IMR-90 (cell line): Measurements from ENCODE around the gene NAPA. TPM values are rescaled to one million over a fixed set of nuclear protein-coding genes. Genes with fewer than 3 reads are reported as not detected.
A peak's percentile ranks its signal among the peaks of the same experiment; 100 is the strongest.

ENCODE experiments used
- ATAC-seq: fragments of 200-7000 bp; cut with Tn5 transposase; 2 replicates; pipeline ENCODE4 v1.9.1; 2020; ENCODE audit warnings: low read depth, mild to moderate bottlenecking, moderate library complexity
- BruUV-seq: library from RNA; stranded (reverse); fragments of 400-500 nt; replicated peaks from 2 replicates; lab custom pipeline; 2021; lab: Mats Ljungman, UMichigan
- CTCF ChIA-PET: fragments of 300-600 bp; formaldehyde crosslinking; extraction: SDS; loops from one replicate; lab custom pipeline; 2021; ENCODE audit warnings: antibody characterized with exemption; lab: Yijun Ruan, JAX
- POLR2A ChIA-PET: fragments of 300-600 bp; sonication (Branson Sonifier 250); formaldehyde crosslinking; loops from one replicate; lab custom pipeline; 2022; ENCODE audit warnings: antibody characterized with exemption; ENCODE audit not compliant: unreplicated experiment; lab: Charles Lee
- DNase-seq: peaks from one replicate; pipeline ENCODE4 v3.0.0; 2013
- H2AFZ ChIP-seq: replicated peaks from 2 replicates; pipeline ENCODE3; 2013; ENCODE audit warnings: low read length, mild to moderate bottlenecking; ENCODE audit not compliant: poor library complexity
- H2AK5ac ChIP-seq: 2 replicates; pipeline ENCODE4 v1.6.1; 2013; ENCODE audit warnings: low read depth, low read length, inconsistent platforms
- H2AK9ac ChIP-seq: replicated peaks from 2 replicates; pipeline ENCODE3; 2013; ENCODE audit warnings: mild to moderate bottlenecking, low read depth, low read length, moderate library complexity; ENCODE audit not compliant: poor library complexity
- H2BK120ac ChIP-seq: 2 replicates; pipeline ENCODE4 v1.6.1; 2013; ENCODE audit warnings: low read depth, low read length, inconsistent platforms
- H2BK15ac ChIP-seq: 3 replicates; pipeline ENCODE4 v1.6.1; 2013; ENCODE audit warnings: low read depth, low read length, inconsistent platforms
- H2BK20ac ChIP-seq: 2 replicates; pipeline ENCODE4 v1.6.1; 2013; ENCODE audit warnings: low read depth, mild to moderate bottlenecking, inconsistent platforms, low read length, moderate library complexity
- H2BK5ac ChIP-seq: 2 replicates; pipeline ENCODE4 v1.6.1; 2013; ENCODE audit warnings: mild to moderate bottlenecking, low read depth, low read length, inconsistent platforms; ENCODE audit not compliant: poor library complexity, severe bottlenecking
- H3K14ac ChIP-seq: replicated peaks from 2 replicates; pipeline ENCODE4 v1.6.1; 2013; ENCODE audit warnings: low read depth, low read length, inconsistent platforms
- H3K18ac ChIP-seq: 2 replicates; pipeline ENCODE4 v1.6.1; 2013; ENCODE audit warnings: low read depth, low read length, control low read depth
- H3K23ac ChIP-seq: 2 replicates; pipeline ENCODE4 v1.6.1; 2013; ENCODE audit warnings: low read depth, low read length, inconsistent platforms
- H3K27ac ChIP-seq: 2 replicates; pipeline ENCODE4 v1.5.1; 2013; ENCODE audit warnings: mild to moderate bottlenecking, control low read depth, low read length; ENCODE audit not compliant: insufficient read depth
- H3K27me3 ChIP-seq: 2 replicates; pipeline ENCODE4 v1.6.1; 2013; ENCODE audit warnings: low read length; ENCODE audit not compliant: control insufficient read depth, insufficient read depth
- H3K36me3 ChIP-seq: 2 replicates; pipeline ENCODE4 v1.6.1; 2013; ENCODE audit warnings: low read length, mixed read lengths; ENCODE audit not compliant: control insufficient read depth, insufficient read depth
- H3K4ac ChIP-seq: 2 replicates; pipeline ENCODE4 v1.6.1; 2013; ENCODE audit warnings: low read depth, low read length, inconsistent platforms
- H3K4me1 ChIP-seq: 2 replicates; pipeline ENCODE4 v1.6.1; 2013; ENCODE audit warnings: low read length, mixed read lengths; ENCODE audit not compliant: control insufficient read depth, insufficient read depth
- H3K4me2 ChIP-seq: 2 replicates; pipeline ENCODE4 v1.6.1; 2013; ENCODE audit warnings: low read depth, mild to moderate bottlenecking, control low read depth, low read length, moderate library complexity
- H3K4me3 ChIP-seq: 2 replicates; pipeline ENCODE4 v1.5.1; 2013; ENCODE audit warnings: low read depth, mild to moderate bottlenecking, control low read depth, low read length, moderate library complexity; ENCODE audit not compliant: insufficient read depth
- H3K56ac ChIP-seq: 2 replicates; pipeline ENCODE4 v1.6.1; 2013; ENCODE audit warnings: low read length, inconsistent platforms; ENCODE audit not compliant: insufficient read depth; ENCODE audit errors: extremely low read depth
- H3K79me1 ChIP-seq, 2 experiments: 2 replicates each; pipeline ENCODE4 v1.6.1; 2013; ENCODE audit warnings: low read length in 2 of 2, inconsistent platforms in 1 of 2, low read depth in 1 of 2
- H3K9ac ChIP-seq: 2 replicates; pipeline ENCODE4 v1.6.1; 2013; ENCODE audit warnings: low read depth, low read length, control low read depth
- H3K9me1 ChIP-seq: 2 replicates; pipeline ENCODE4 v1.6.1; 2013; ENCODE audit warnings: low read length, inconsistent platforms; ENCODE audit not compliant: insufficient read depth
- H3K9me3 ChIP-seq: 2 replicates; pipeline ENCODE4 v1.6.1; 2013; ENCODE audit warnings: low read length; ENCODE audit not compliant: control insufficient read depth, insufficient read depth
- H4K20me1 ChIP-seq: 2 replicates; pipeline ENCODE4 v1.6.1; 2013; ENCODE audit warnings: low read length, inconsistent platforms; ENCODE audit not compliant: insufficient read depth
- H4K5ac ChIP-seq: 2 replicates; pipeline ENCODE4 v1.6.1; 2013; ENCODE audit warnings: mild to moderate bottlenecking, low read depth, low read length, control low read depth
- H4K8ac ChIP-seq, 2 experiments: 2 replicates each; pipeline ENCODE4 v1.6.1; 2013; ENCODE audit warnings: low read depth in 2 of 2, low read length in 2 of 2, control low read depth in 1 of 2, inconsistent platforms in 1 of 2
- H4K91ac ChIP-seq: 2 replicates; pipeline ENCODE4 v1.6.1; 2013; ENCODE audit warnings: low read depth, low read length, inconsistent platforms; ENCODE audit not compliant: insufficient read depth
- CHD1 ChIP-seq: IDR thresholded peaks from 2 replicates; pipeline ENCODE4 v1.6.1; 2012; ENCODE audit warnings: low read depth, low read length, improper control_type of control experiment
- ELK1 ChIP-seq: fragments of 150-350 bp; IDR thresholded peaks from 2 replicates; pipeline ENCODE4 v1.6.1; 2016; ENCODE audit warnings: low read depth, mild to moderate bottlenecking, low read length, moderate library complexity, borderline replicate concordance
- FOS ChIP-seq: fragments of 150-350 bp; IDR thresholded peaks from 2 replicates; pipeline ENCODE4 v1.6.1; 2016; ENCODE audit warnings: low read depth, low read length
- NFE2L2 ChIP-seq: fragments of 150-350 bp; IDR thresholded peaks from 2 replicates; pipeline ENCODE4 v1.6.1; 2016; ENCODE audit warnings: low read depth, mild to moderate bottlenecking, low read length
- POLR2A ChIP-seq: IDR thresholded peaks from 2 replicates; pipeline ENCODE4 v1.6.1; 2012; ENCODE audit warnings: mild to moderate bottlenecking, low read depth, low read length
- RAD21 ChIP-seq: IDR thresholded peaks from 2 replicates; pipeline ENCODE4 v1.6.1; 2012; ENCODE audit warnings: low read length, improper control_type of control experiment
- RCOR1 ChIP-seq: IDR thresholded peaks from 2 replicates; pipeline ENCODE4 v1.6.1; 2012; ENCODE audit warnings: mild to moderate bottlenecking, low read length, improper control_type of control experiment; ENCODE audit not compliant: insufficient replicate concordance
- RFX5 ChIP-seq: IDR thresholded peaks from 2 replicates; pipeline ENCODE4 v1.8.0; 2012; ENCODE audit warnings: low read depth, mild to moderate bottlenecking, low read length, moderate library complexity
- SMC3 ChIP-seq: fragments of 150-350 bp; IDR thresholded peaks from 2 replicates; pipeline ENCODE4 v1.6.1; 2016; ENCODE audit warnings: low read depth, mild to moderate bottlenecking, antibody characterized with exemption, low read length, moderate library complexity
- USF2 ChIP-seq: fragments of 150-350 bp; IDR thresholded peaks from 2 replicates; pipeline ENCODE4 v1.6.1; 2017; ENCODE audit warnings: mild to moderate bottlenecking, antibody characterized with exemption, low read length, low read depth
- WGBS, 2 experiments: methylation state at CpG; one replicate each; pipeline versions ENCODE4 v1.1.5 to v1.1.7; 2013; ENCODE audit warnings: missing lambda C conversion rate in 2 of 2; ENCODE audit not compliant: insufficient read length in 1 of 2; ENCODE audit errors: extremely low coverage in 2 of 2; 5-methylcytosine and 5-hydroxymethylcytosine counted together
- dilution Hi-C: fragments of 300-500 bp; cut with HindIII; formaldehyde crosslinking; loops from one replicate; pipeline ENCODE4 v1.14.3; 2018; ENCODE audit warnings: low sequenced_read_pairs; ENCODE audit not compliant: unreplicated experiment
- in situ Hi-C: fragments of 300-500 bp; cut with MboI; formaldehyde crosslinking; loops from 3 replicates; pipeline ENCODE4 v1.14.3; 2019; ENCODE audit warnings: low sequenced_read_pairs, inconsistent platforms, mixed read lengths
- intact Hi-C: fragments of 100-400 bp; cut with micrococcal nuclease; formaldehyde crosslinking; loops from 2 replicates; pipeline ENCODE4 v1.10.0; 2022
- polyA plus RNA-seq, 3 experiments: library from polyadenylated mRNA; depleted of rRNA; stranded (reverse); fragments of >200 nt; gene quantifications; 2 replicates each; pipeline ENCODE4 v1.2.3, GENCODE V29; 2012; ENCODE audit warnings: low replicate concordance in 1 of 3
- total RNA-seq: library from RNA; depleted of rRNA; stranded (reverse); fragments of >200 nt; gene quantifications from 2 replicates; pipeline ENCODE4 v1.2.3, GENCODE V29; 2012

NAPA gene
- total and polyA plus RNA-seq, 2 of the 4 experiments (the other 2 are of a cell fraction), result 76.4 to 126 TPM

GRCh38 chr19:47445527-47445926 is 69.3 kb downstream of the NAPA start:
- no peak for ATAC-seq
- no CpG with 5 or more reads among the region's 4 CpGs for WGBS, 2 experiments
- no TSS peak for BruUV-seq

More at GRCh38 chr19:47445527-47445926, 69.3 kb downstream of the NAPA start:
- Histone ChIP-seq H2AK9ac (no peak overlapping the region), H3K18ac (no peak overlapping the region), H2BK5ac (no peak overlapping the region), H4K8ac (no peak overlapping the region), H2BK15ac (no peak overlapping the region), H3K79me1 (no peaks in the 10 kb centered on the region), H3K56ac (no peak overlapping the region), H3K23ac (0 out of 2 replicates have a peak overlapping the region, but pooled peaks have one; percentile 59), H3K4me2 (no peak overlapping the region), H3K9me1 (no peaks in the 10 kb centered on the region), H3K27me3 (peaks cover 75% of the 10 kb centered on the region), H3K4me3 (no peak overlapping the region), H3K14ac (no peak overlapping the region), H4K91ac (no peak overlapping the region), H2AFZ (no peak overlapping the region), H2BK20ac (no peak overlapping the region), H2BK120ac (no peak overlapping the region), H3K9ac (no peak overlapping the region), H3K4ac (no peak overlapping the region), H3K27ac (no peak overlapping the region), H4K20me1 (no peaks in the 10 kb centered on the region), H4K5ac (no peak overlapping the region), H3K4me1 (peaks cover 2% of the 10 kb centered on the region; the same call in 1 of the 2 replicates), H2AK5ac (no peak overlapping the region), H3K36me3 (no peaks in the 10 kb centered on the region), H3K9me3 (peaks cover 6% of the 10 kb centered on the region; the same call in 1 of the 2 replicates)
- POLR2A ChIA-PET, result no interaction called here
- dilution Hi-C loops, result no loop called here
- TF ChIP-seq FOS (no peak), RCOR1 (no peak), NFE2L2 (no peak), ELK1 (no peak), CHD1 (no peak), RAD21 (no peak), POLR2A (no peak), RFX5 (no peak), USF2 (no peak), SMC3 (no peak)
- DNase-seq, result no peak
- in situ Hi-C loops, result no loop called here
- CTCF ChIA-PET, result interaction anchor here (0.9 kb wide), 1 partner anchor 9 kb away, joined by 3 read pairs; no protein-coding TSS in a partner anchor
- intact Hi-C loops, result no loop called here
